Common myeloid progenitor, CD34-positive (primary cell): Measurements from ENCODE around the gene JUN.
"Not testable (repeated sequence)": the region's sequence is repeated elsewhere in the genome, so short reads cannot be mapped to it uniquely, and the experiment has no call there.

Source experiments
- CTCF ChIA-PET: fragments of 350-600 bp; sonication (Branson Sonifier 250); formaldehyde crosslinking; loops from one replicate; lab custom pipeline; 2021; ENCODE audit warnings: antibody characterized with exemption; lab: Charles Lee
- POLR2A ChIA-PET: fragments of 350-600 bp; sonication (Branson Sonifier 250); formaldehyde crosslinking; loops from one replicate; lab custom pipeline; 2021; ENCODE audit warnings: antibody characterized with exemption; lab: Charles Lee
- DNase-seq, 3 donors: peaks; one replicate each; pipeline versions ENCODE4 v3.0.0 to v3.0.0-alpha.2; 2013
- H3K27ac ChIP-seq, 2 experiments: 1 replicate in 1 of 2; 2 replicates in 1 of 2; pipeline ENCODE4 v1.7.0; 2013; ENCODE audit warnings: inconsistent platforms in 2 of 2, low read length in 2 of 2, mild to moderate bottlenecking in 2 of 2, low read depth in 1 of 2, moderate library complexity in 1 of 2; ENCODE audit not compliant: severe bottlenecking in 2 of 2, insufficient read depth in 1 of 2, poor library complexity in 1 of 2
- H3K27me3 ChIP-seq, 5 experiments: replicated peaks in 2 of 5; 1 replicate in 3 of 5; 2 replicates in 2 of 5; pipeline versions ENCODE4 v1.6.1 to v1.7.0; 2013; ENCODE audit warnings: low read length in 4 of 5, mild to moderate bottlenecking in 2 of 5, moderate library complexity in 2 of 5, inconsistent platforms in 1 of 5; ENCODE audit not compliant: insufficient read depth in 5 of 5, control insufficient read depth in 4 of 5
- H3K36me3 ChIP-seq, 4 experiments: 1 replicate in 2 of 4; 2 replicates in 2 of 4; pipeline versions ENCODE4 v1.6.1 to v1.7.0; 2013; ENCODE audit warnings: low read length in 3 of 4, control low read depth in 1 of 4, mild to moderate bottlenecking in 1 of 4; ENCODE audit not compliant: control insufficient read depth in 4 of 4, insufficient read depth in 4 of 4
- H3K4me1 ChIP-seq, 4 experiments: 1 replicate in 3 of 4; 2 replicates in 1 of 4; pipeline versions ENCODE4 v1.6.1 to v1.7.1; 2013; ENCODE audit warnings: low read length in 3 of 4, mild to moderate bottlenecking in 3 of 4, control low read depth in 1 of 4, inconsistent platforms in 1 of 4, moderate library complexity in 1 of 4; ENCODE audit not compliant: control insufficient read depth in 4 of 4, insufficient read depth in 4 of 4; ENCODE audit errors: control extremely low read depth in 1 of 4
- H3K4me3 ChIP-seq, 7 experiments: 1 replicate in 4 of 7; 2 replicates in 3 of 7; pipeline versions ENCODE4 v1.5.1 to v1.7.0; 2013; ENCODE audit warnings: mild to moderate bottlenecking in 7 of 7, low read length in 6 of 7, moderate library complexity in 6 of 7, inconsistent platforms in 2 of 7, low read depth in 2 of 7, control low read depth in 1 of 7; ENCODE audit not compliant: insufficient read depth in 4 of 7, control insufficient read depth in 1 of 7; ENCODE audit errors: extremely low read depth in 1 of 7
- H3K9me3 ChIP-seq, 5 experiments: 1 replicate in 4 of 5; 2 replicates in 1 of 5; pipeline versions ENCODE4 v1.6.1 to v1.7.1; 2013; ENCODE audit warnings: low read length in 4 of 5, mild to moderate bottlenecking in 2 of 5, inconsistent platforms in 1 of 5, low read depth in 1 of 5, moderate library complexity in 1 of 5; ENCODE audit not compliant: control insufficient read depth in 4 of 5, insufficient read depth in 2 of 5; ENCODE audit errors: control extremely low read depth in 1 of 5
- WGBS: methylation state at CpG from one replicate; pipeline ENCODE4 v1.1.5; 2013; ENCODE audit not compliant: insufficient coverage; 5-methylcytosine and 5-hydroxymethylcytosine counted together

Gene JUN

GRCh38 chr1:58803858-58804257 lies 20.0 kb upstream of the JUN start:
- POLR2A ChIA-PET, result no interaction called here
- no peak overlapping the region for H3K27ac ChIP-seq
- H3K9me3 ChIP-seq, result no peaks in the 10 kb centered on the region
- CTCF ChIA-PET, result interaction anchor here (0.6 kb wide), 1 partner anchor 236 kb away, joined by 3 read pairs; no protein-coding TSS in a partner anchor
- H3K4me3 ChIP-seq, result no peak overlapping the region
- 100% methylated on average over 1 of the region's 2 CpGs for WGBS
- H3K36me3 ChIP-seq, result no peaks in the 10 kb centered on the region
- no peaks in the 10 kb centered on the region for H3K27me3 ChIP-seq
- DNase-seq, result no peak
- H3K4me1 ChIP-seq, result no peaks in the 10 kb centered on the region

- no peaks in the 10 kb centered on the region for H3K36me3 ChIP-seq
- no peak overlapping the region for H3K4me3 ChIP-seq
- no peaks in the 10 kb centered on the region for H3K27me3 ChIP-seq
- no peak overlapping the region for H3K27ac ChIP-seq
- WGBS, result 90% methylated on average over 2 of the region's 5 CpGs
- POLR2A ChIA-PET, result no interaction called here
- CTCF ChIA-PET, result interaction anchor here (1.0 kb wide), 1 partner anchor 14 kb away, joined by 3 read pairs; no protein-coding TSS in a partner anchor
- no peaks in the 10 kb centered on the region for H3K9me3 ChIP-seq
- no peak for DNase-seq
- no peaks in the 10 kb centered on the region for H3K4me1 ChIP-seq
Observed at GRCh38 chr1:58802640-58803399, 19.0 kb upstream of the JUN start.

GRCh38 chr1:58801286-58801685 lies 17.4 kb upstream of the JUN start:
- CTCF ChIA-PET, result interaction anchor here (1.0 kb wide), 1 partner anchor 16 kb away, joined by 3 read pairs; no protein-coding TSS in a partner anchor
- H3K4me3 ChIP-seq, H3K36me3 ChIP-seq, POLR2A ChIA-PET, H3K27ac ChIP-seq, H3K27me3 ChIP-seq, H3K4me1 ChIP-seq, DNase-seq, H3K9me3 ChIP-seq: not testable (repeated sequence)
- WGBS, result no CpG with 5 or more reads among the region's 1 CpG

- H3K27ac ChIP-seq, result no peak overlapping the region
- H3K4me1 ChIP-seq, result no peaks in the 10 kb centered on the region
- H3K36me3 ChIP-seq, result no peaks in the 10 kb centered on the region
- POLR2A ChIA-PET, result no interaction called here
- WGBS, result no CpG with 5 or more reads among the region's 1 CpG
- H3K9me3 ChIP-seq, result no peaks in the 10 kb centered on the region
- CTCF ChIA-PET, result interaction anchor here (2.3 kb wide), 1 partner anchor 12 kb away, joined by 7 read pairs; no protein-coding TSS in a partner anchor
- no peak overlapping the region for H3K4me3 ChIP-seq
- H3K27me3 ChIP-seq, result peaks cover 0 to 2% (median 0%) of the 10 kb centered on the region in 5 experiments
- no peak for DNase-seq
Observed at GRCh38 chr1:58799650-58800049, 15.8 kb upstream of the JUN start.

GRCh38 chr1:58798910-58799442 lies 15.1 kb upstream of the JUN start:
- H3K27ac ChIP-seq, result no peak overlapping the region
- H3K9me3 ChIP-seq, result no peaks in the 10 kb centered on the region
- POLR2A ChIA-PET, result no interaction called here
- no peak overlapping the region for H3K4me3 ChIP-seq
- no peak for DNase-seq
- H3K4me1 ChIP-seq, result no peaks in the 10 kb centered on the region
- no peaks in the 10 kb centered on the region for H3K36me3 ChIP-seq
- 67% methylated on average over 1 of the region's 1 CpG for WGBS
- CTCF ChIA-PET, result interaction anchor here (1.0 to 2.3 kb wide), 3 partner anchors 11 to 900 kb away, joined by 3 to 7 read pairs (median 3); no protein-coding TSS in a partner anchor
- H3K27me3 ChIP-seq, result peaks cover 0 to 4% (median 0%) of the 10 kb centered on the region in 5 experiments

GRCh38 chr1:58796416-58796815 lies 12.6 kb upstream of the JUN start:
- DNase-seq, result no peak
- CTCF ChIA-PET, result interaction anchor here (0.6 kb wide), 1 partner anchor 55 kb away, joined by 4 read pairs; no protein-coding TSS in a partner anchor
- Histone ChIP-seq H3K4me1 (no peaks in the 10 kb centered on the region), H3K27ac (no peak overlapping the region), H3K4me3 (no peak overlapping the region), H3K9me3 (no peaks in the 10 kb centered on the region), H3K27me3 (peaks cover 0 to 4% (median 0%) of the 10 kb centered on the region in 5 experiments), H3K36me3 (no peaks in the 10 kb centered on the region)
- POLR2A ChIA-PET, result no interaction called here

GRCh38 chr1:58794585-58794984 lies 10.7 kb upstream of the JUN start:
- DNase-seq, result no peak
- no peaks in the 10 kb centered on the region for H3K36me3 ChIP-seq
- H3K4me1 ChIP-seq, result no peaks in the 10 kb centered on the region
- H3K27me3 ChIP-seq, result peaks cover 0 to 4% (median 0%) of the 10 kb centered on the region in 5 experiments
- no peak overlapping the region for H3K4me3 ChIP-seq
- ChIA-PET POLR2A (no interaction called here), CTCF (no interaction called here)
- H3K27ac ChIP-seq, result no peak overlapping the region
- no CpG with 5 or more reads among the region's 3 CpGs for WGBS
- H3K9me3 ChIP-seq, result no peaks in the 10 kb centered on the region
